Prostate gland (tissue), 2 donors: ENCODE results near the gene ZNF302. TPM values are rescaled to one million over a fixed set of nuclear protein-coding genes. Genes with fewer than 3 reads are reported as not detected.

Experiments used
- DNase-seq: peaks from one replicate; pipeline ENCODE4 v3.0.0-alpha.2; 2019; ENCODE audit warnings: low spot score
- H3K27ac ChIP-seq, 2 donors: fragments of 200-600 bp; sonication (generic); 2 replicates each; pipeline ENCODE4 v1.5.1; 2017 to 2019
- H3K27me3 ChIP-seq: fragments of 200-600 bp; sonication (generic); replicated peaks from 2 replicates; pipeline ENCODE4 v1.5.1; 2019; ENCODE audit not compliant: insufficient read depth
- H3K36me3 ChIP-seq, 2 donors: fragments of 200-600 bp; sonication (generic); 1 replicate in 1 of 2; 2 replicates in 1 of 2; pipeline versions ENCODE4 v1.5.1 to v1.8.1; 2017 to 2019
- H3K4me1 ChIP-seq: fragments of 200-600 bp; sonication (generic); replicated peaks from 2 replicates; pipeline ENCODE4 v1.5.1; 2019
- H3K4me3 ChIP-seq, 2 donors: fragments of 200-600 bp; sonication (generic); 2 replicates each; pipeline ENCODE4 v1.5.1; 2017 to 2019
- H3K9me3 ChIP-seq: fragments of 200-600 bp; sonication (generic); 2 replicates; pipeline ENCODE4 v1.5.1; 2017
- POLR2A ChIP-seq: fragments of 450-650 bp; IDR thresholded peaks from one replicate; pipeline ENCODE4 v1.6.1; 2016; ENCODE audit warnings: antibody characterized with exemption, mild to moderate bottlenecking
- POLR2AphosphoS5 ChIP-seq: sonication (generic); formaldehyde crosslinking; IDR thresholded peaks from one replicate; pipeline ENCODE4 v1.6.1; 2017; ENCODE audit warnings: antibody characterized with exemption
- WGBS: methylation state at CpG from one replicate; pipeline ENCODE4 v1.1.5; 2018; 5-methylcytosine and 5-hydroxymethylcytosine counted together
- intact Hi-C: fragments of 100-400 bp; cut with DNase I; formaldehyde crosslinking; loops from one replicate; pipeline ENCODE4 v1.14.2; 2022
- total RNA-seq, 2 donors: library from RNA; depleted of rRNA; stranded (reverse); fragments of >200 nt; gene quantifications; one replicate each; pipeline ENCODE4 v1.1.0, GENCODE V29; 2016
- TF ChIP-seq, protein P1 (sequence below), 4 experiments: fragments of 200-600 bp in 2 of 4; fragments of 450-650 bp in 2 of 4; sonication (generic) in 2 of 4; IDR thresholded peaks; 1 replicate in 3 of 4; 2 replicates in 1 of 4; pipeline ENCODE4 v1.5.1; 2016 to 2019; ENCODE audit warnings: antibody characterized with exemption in 4 of 4, mild to moderate bottlenecking in 2 of 4, moderate library complexity in 2 of 4

ZNF302 gene
- total RNA-seq, 2 donors from 2014 or later: 20.0 to 25.0 TPM

DNA sequence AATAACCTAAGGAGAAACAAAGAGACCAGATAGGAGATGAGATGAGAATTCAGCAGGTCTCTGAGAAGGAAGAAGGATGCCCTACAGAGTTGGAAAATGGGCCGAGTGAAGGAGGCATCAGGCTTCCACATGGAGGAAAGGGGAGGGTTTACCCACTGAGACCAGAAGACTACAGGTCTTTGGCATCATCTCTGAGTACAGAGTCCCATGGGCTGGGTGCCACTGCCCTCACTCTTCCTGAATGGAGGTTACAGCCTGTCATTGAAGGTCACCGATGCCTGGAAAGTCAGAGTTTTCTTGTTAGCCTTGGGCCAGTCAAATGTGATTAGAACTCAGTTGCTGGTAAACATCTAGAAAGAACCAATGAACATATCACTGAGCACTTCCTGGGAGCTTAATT lies 9.9 kb downstream of the ZNF302 start:
- Histone ChIP-seq H3K27ac (no peak overlapping the region), H3K9me3 (no peaks in the 10 kb centered on the region), H3K4me1 (no peaks in the 10 kb centered on the region), H3K4me3 (no peak overlapping the region), H3K36me3 (peaks cover 0 to 8% of the 10 kb centered on the region in 2 donors), H3K27me3 (no peaks in the 10 kb centered on the region)
- DNase-seq: no peak
- TF ChIP-seq POLR2AphosphoS5: no peak
- no peak for TF ChIP-seq POLR2A
- TF ChIP-seq, protein P1, sequence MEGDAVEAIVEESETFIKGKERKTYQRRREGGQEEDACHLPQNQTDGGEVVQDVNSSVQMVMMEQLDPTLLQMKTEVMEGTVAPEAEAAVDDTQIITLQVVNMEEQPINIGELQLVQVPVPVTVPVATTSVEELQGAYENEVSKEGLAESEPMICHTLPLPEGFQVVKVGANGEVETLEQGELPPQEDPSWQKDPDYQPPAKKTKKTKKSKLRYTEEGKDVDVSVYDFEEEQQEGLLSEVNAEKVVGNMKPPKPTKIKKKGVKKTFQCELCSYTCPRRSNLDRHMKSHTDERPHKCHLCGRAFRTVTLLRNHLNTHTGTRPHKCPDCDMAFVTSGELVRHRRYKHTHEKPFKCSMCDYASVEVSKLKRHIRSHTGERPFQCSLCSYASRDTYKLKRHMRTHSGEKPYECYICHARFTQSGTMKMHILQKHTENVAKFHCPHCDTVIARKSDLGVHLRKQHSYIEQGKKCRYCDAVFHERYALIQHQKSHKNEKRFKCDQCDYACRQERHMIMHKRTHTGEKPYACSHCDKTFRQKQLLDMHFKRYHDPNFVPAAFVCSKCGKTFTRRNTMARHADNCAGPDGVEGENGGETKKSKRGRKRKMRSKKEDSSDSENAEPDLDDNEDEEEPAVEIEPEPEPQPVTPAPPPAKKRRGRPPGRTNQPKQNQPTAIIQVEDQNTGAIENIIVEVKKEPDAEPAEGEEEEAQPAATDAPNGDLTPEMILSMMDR (IDR thresholded peaks at IDR 0.05): no peak
- whole genome bisulfite sequencing: 66% methylated on average over 2 of the region's 2 CpGs
- intact Hi-C loops: no loop called here

DNA sequence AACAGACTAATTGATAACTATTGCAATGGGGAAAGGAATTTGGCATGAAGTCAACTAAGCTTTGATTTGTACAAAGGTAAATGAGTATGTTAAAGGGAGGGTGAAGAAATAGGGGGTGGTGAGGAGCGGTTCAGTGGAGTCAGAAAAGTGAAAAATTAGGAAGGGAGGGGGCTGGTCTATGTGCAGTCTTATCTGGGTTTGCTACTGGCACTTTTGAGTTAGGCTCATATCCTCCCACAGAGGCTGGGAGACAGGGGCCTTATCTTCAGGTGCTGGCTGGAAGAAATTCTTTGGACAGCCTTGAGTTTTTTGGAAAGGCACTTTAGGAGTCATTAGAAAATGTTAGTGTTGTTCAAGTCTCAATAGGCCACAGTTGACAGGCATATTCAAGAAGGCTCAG lies 11.1 kb downstream of the ZNF302 start:
- DNase-seq: no peak
- Histone ChIP-seq H3K27me3 (no peaks in the 10 kb centered on the region), H3K27ac (no peak overlapping the region), H3K4me1 (no peaks in the 10 kb centered on the region), H3K36me3 (no peaks in the 10 kb centered on the region), H3K4me3 (no peak overlapping the region), H3K9me3 (no peaks in the 10 kb centered on the region)
- intact Hi-C loops: no loop called here
- TF ChIP-seq POLR2A (no peak), POLR2AphosphoS5 (no peak)
- TF ChIP-seq, protein P1 (IDR thresholded peaks at IDR 0.05): no peak
- WGBS: 90% methylated on average over 1 of the region's 1 CpG

DNA sequence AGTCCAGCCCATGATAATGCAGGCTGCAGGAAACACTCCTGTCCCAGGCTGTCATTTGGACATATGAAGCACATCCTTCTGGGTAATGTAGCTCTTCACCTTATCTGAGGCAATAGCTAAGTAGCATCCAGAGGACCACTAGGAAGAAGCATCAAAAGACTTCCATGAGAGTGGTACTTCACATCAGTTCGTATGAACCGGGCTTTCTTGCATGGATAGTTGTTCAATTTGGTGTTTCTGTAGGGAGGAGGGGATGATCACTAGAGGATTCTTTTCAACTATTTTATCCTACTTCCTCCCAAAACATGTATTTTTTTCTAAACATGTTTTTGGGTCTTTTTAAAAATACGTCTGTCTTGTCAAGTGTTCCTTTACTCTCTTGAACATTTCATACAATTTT lies 12.9 kb downstream of the ZNF302 start:
- intact Hi-C loops: no loop called here
- WGBS: 86% methylated on average over 3 of the region's 3 CpGs
- DNase-seq: no peak
- H3K9me3 ChIP-seq: no peaks in the 10 kb centered on the region
- H3K4me1 ChIP-seq: no peaks in the 10 kb centered on the region
- H3K27ac ChIP-seq: no peak overlapping the region
- no peak overlapping the region for H3K4me3 ChIP-seq
- no peaks in the 10 kb centered on the region for H3K36me3 ChIP-seq
- TF ChIP-seq, protein P1 (IDR thresholded peaks at IDR 0.05): no peak
- no peak for TF ChIP-seq POLR2A
- TF ChIP-seq POLR2AphosphoS5: no peak
- no peaks in the 10 kb centered on the region for H3K27me3 ChIP-seq

DNA sequence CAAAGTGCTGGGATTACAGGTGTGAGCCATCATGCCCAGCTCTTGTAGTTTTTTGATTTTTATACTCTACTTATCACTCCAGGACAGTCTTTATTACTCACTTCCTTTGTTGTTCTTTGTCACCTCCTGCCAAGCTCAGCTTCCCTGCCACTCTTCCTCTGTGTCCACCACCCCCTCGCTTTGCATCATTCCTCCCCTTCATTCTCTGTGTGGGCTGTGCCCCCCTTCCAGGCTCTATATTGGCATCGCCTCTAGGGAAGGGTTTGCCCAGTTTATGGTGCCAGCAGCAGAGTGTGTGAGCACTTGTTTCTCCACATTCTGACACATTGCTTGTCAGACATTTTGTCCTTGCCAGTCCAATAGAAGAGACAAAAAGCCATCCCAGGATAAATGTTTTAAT lies 15.1 kb downstream of the ZNF302 start:
- intact Hi-C loops: no loop called here
- Histone ChIP-seq H3K4me1 (no peaks in the 10 kb centered on the region), H3K36me3 (no peaks in the 10 kb centered on the region), H3K9me3 (no peaks in the 10 kb centered on the region), H3K4me3 (no peak overlapping the region), H3K27me3 (no peaks in the 10 kb centered on the region), H3K27ac (no peak overlapping the region)
- DNase-seq: no peak
- TF ChIP-seq POLR2A (no peak), POLR2AphosphoS5 (no peak)
- TF ChIP-seq, protein P1 (IDR thresholded peaks at IDR 0.05): no peak
- 36% methylated on average over 2 of the region's 2 CpGs for WGBS

GRCh38 chr19:34707661-34708060 lies 30.2 kb downstream of the ZNF302 start:
- intact Hi-C loops: no loop called here
- 65% methylated on average over 2 of the region's 2 CpGs for WGBS

More at GRCh38 chr19:34707661-34708060, 30.2 kb downstream of the ZNF302 start:
- Histone ChIP-seq H3K27ac (no peak overlapping the region), H3K36me3 (no peaks in the 10 kb centered on the region), H3K4me1 (no peaks in the 10 kb centered on the region), H3K4me3 (no peak overlapping the region), H3K9me3 (no peaks in the 10 kb centered on the region), H3K27me3 (no peaks in the 10 kb centered on the region)
- DNase-seq: no peak
- no peak for TF ChIP-seq POLR2A
- no peak for TF ChIP-seq POLR2AphosphoS5
- TF ChIP-seq, protein P1 (IDR thresholded peaks at IDR 0.05): no peak
